GM21786 (cell line): Measurements from ENCODE around the gene KRT36.

Experiments used
- ATAC-seq: cut with Tn5 transposase; IDR thresholded peaks from one replicate; pipeline ENCODE4 v1.9.1; 2021; ENCODE audit not compliant: unreplicated experiment

KRT36 gene

DNA sequence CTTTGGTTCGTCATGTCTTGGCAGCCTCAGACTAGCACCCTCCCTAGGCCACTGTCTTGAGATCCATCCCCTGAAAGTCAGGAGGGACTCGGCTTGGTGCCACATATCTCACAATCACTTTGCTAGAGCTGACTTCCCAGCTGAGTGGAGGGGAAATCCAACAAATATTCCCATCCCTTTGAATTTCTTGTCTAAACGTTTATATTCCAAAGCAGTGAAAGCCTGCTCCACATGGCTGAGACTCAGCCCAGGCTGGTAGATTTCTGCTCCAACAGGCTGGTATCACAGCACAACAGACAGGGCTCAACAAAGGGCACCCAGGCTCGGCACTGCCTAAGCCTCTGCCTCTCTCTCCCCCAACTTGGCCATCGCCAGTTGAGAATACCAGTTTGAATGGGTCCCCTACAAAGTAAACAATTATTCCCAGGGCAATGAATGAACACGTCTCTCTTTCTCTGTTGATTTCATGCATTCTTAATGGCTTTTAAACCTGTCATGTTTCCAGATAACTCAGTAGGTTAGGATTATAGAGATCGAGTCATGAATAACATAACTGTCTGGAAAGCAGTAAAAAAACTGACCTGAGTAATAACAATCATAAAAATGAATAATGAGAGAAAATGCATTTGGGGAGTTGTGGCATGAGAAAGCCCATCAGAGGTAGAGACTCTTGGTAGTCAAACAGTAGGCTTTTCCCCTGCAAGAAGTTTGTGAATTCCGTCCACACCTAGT is 14.7 kb upstream of the KRT36 start:
- ATAC-seq, result no peak

- ATAC-seq, result no peak
Measured at GRCh38 chr17:41503202-41503601, 13.5 kb upstream of the KRT36 start.

DNA sequence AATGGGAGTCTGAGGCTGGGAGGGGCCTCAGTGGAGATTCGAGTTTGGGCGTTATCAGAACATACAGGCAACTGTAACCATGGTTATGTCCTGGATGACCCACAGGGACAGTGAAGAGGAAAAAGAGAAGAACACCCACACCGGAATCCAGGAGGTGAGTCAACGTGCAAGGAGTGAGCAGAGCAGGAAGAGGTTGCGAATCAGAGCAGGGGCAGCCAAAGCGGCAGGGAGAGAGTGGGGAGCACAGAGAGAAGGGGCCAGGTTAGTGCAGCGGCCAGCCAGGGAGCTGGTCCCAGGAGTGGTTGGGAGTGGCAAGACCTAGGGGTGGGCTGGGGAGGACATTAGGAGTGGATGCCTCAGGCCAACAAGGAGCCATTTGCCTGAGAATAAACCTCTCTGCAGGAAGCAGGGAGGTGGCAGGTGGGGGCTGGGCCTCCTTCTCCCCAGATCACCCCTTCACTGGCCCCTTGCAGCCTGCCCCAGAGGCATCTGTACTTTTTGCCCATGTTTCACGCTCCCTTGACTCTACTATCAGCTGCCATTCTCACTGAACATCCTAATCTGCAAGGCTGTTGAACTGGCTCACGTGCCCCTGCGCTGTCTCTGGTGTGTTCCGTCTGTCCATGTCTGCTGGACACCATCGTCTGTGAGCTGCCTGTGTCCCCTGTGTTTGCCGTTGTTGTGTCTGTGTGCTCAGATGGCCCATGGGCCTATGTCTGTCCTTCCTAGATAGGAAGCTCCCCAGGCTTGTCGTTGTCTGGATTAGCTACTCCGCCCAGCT is 10.6 kb upstream of the KRT36 start:
- no peak for ATAC-seq

DNA sequence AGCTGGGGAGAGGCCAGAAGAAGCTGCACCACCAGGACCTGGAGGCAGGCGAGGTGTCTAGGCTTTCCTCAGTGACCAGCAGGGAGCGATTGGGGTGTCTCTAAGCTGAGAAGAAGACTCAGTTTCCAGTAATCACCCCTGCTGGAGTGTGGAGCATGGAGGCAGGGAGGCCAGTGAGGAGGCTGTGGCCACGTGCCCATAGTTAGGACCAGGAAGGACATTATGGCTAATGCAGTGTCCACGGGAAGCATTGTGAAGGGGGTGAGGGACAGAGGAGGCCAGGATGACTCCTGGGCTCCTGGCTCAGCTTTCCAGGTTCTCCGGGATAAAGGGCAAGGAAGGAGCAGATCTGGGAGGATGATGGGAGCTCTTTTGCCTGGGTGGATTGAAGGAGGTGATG is 10.0 kb upstream of the KRT36 start:
- no peak for ATAC-seq

GRCh38 chr17:41498276-41498675 is 8.6 kb upstream of the KRT36 start:
- no peak for ATAC-seq

GRCh38 chr17:41496803-41497484 is 7.2 kb upstream of the KRT36 start:
- ATAC-seq, result no peak

- no peak for ATAC-seq
Measured at GRCh38 chr17:41494524-41494923, 4.8 kb upstream of the KRT36 start.

DNA sequence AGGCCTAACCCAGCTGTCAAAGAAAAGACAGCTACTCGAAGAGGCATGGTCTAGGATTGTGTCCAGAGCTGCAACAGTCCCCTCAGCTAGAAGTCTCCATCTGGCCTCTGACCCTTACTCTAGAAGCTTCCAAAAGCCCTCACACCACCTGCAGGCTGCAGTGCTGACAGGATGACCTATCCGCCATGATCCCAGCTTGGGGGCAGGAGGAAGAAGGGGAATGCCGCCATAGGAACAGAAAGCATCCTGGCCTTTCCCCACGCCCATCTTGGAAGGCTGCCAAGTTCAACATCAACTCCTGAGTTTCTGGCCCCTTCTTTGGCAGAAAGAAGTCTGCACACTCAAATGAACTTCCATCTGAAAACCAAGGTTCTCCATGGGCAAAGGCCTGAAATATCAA is 3.1 kb upstream of the KRT36 start:
- no peak for ATAC-seq

DNA sequence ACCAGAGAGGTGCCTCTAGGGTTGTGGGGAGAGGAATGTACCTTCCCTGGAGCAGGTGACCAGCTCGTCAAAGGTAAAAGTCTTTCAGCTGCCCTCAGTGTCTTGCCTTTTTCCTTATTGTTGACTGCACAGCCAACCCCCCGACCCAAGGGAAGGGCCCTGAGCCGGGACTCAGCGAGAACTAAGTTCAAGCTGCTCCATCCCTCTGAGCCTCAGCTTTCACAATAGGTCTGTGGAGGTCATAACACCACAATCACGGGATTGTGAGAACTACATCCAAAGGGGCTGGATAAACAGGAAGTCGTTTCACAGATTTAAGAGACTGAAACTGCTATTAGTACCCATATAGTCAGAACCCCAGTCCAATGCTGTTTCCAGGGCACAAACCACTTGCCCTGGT is 2.6 kb upstream of the KRT36 start:
- ATAC-seq, result no peak

DNA sequence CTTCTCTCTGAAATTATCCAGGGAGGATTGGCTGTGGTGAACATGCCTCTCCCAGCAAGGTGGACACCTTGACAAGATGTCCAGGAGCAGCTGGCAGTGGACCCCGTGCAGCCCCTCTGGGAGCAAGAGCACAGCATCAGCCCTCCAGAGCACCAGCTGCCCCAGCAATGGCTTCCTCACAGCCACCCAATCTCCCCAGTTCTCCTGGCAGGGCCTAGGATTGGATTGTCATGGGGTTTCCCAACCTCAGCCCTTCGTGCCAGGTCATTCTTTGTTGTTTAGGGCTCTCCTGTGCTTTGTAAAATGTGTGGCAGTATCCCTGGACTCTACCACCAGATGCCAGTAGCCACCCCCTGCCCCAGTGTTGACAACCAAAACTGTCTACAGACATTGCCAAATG is 1.8 kb upstream of the KRT36 start:
- ATAC-seq, result no peak

DNA sequence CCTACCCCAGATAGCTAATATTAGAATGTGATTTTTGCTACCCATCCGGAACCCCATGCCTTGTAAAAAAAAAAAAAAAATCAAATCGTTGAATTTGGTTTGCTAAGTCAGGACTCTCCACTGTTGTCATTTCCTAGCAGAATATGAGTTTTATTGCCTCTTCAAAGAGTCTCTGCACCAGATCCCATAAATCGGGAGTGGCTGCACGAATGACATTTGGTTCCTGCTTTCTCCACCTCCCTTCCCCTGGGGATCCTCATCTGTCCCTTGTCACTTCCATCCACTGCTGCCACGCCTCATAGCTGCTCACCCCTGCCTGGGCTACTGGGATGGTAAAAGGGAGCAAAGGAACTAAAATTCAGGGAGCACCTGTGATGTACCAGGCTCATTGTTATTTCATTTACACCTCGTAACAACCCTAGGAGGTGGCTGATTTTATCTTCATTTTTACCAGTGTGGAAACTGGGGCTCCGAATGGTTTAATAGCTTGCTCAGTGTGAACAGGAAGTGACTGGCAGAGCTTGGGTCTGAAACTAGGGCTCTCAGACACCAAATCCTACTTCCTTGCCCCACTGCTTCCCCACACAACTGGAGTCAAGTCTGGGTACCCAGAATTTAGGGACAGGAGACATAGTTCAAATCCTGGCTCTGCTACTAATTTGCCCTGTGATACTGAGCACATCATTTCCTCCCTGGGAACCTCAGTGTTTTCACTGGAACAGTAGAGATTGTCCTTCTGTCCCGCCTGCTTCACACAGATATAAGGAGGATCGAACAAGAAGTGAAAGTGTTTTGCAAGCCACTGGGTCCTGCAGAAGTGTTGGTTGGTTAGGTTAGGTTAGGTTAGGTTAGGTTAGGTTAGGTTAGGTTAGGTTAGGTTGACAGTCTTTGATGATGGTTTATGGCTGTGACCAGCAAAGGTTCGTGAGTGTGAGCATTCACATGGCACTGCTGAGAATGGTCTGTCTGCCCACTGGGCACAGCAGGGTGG is 585 bp upstream of the KRT36 start:
- ATAC-seq, result no peak

GRCh38 chr17:41486809-41487530 is 2.7 kb downstream of the KRT36 start:
- ATAC-seq, result no peak

DNA sequence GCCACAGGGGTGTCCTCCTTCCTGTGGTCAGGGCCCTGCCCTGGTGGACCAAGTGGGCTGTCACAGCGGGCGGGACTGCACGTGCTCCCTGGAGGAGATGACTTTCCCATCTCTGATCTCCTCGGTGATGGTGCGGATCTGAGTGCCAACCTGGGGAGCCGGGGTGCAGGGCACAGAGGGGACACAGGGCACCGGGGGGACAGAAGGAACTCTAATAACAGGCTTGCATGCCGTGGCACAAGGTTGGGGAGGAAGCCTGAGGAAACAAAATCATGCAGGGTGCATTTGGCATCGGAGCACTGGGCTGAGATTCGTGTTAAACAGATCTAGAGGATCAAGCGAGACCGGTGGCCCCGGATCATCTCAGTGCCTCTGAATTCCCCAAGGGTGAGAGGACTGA is 3.4 kb downstream of the KRT36 start:
- no peak for ATAC-seq

- no peak for ATAC-seq
Measured at GRCh38 chr17:41484920-41485904, 4.5 kb downstream of the KRT36 start.

DNA sequence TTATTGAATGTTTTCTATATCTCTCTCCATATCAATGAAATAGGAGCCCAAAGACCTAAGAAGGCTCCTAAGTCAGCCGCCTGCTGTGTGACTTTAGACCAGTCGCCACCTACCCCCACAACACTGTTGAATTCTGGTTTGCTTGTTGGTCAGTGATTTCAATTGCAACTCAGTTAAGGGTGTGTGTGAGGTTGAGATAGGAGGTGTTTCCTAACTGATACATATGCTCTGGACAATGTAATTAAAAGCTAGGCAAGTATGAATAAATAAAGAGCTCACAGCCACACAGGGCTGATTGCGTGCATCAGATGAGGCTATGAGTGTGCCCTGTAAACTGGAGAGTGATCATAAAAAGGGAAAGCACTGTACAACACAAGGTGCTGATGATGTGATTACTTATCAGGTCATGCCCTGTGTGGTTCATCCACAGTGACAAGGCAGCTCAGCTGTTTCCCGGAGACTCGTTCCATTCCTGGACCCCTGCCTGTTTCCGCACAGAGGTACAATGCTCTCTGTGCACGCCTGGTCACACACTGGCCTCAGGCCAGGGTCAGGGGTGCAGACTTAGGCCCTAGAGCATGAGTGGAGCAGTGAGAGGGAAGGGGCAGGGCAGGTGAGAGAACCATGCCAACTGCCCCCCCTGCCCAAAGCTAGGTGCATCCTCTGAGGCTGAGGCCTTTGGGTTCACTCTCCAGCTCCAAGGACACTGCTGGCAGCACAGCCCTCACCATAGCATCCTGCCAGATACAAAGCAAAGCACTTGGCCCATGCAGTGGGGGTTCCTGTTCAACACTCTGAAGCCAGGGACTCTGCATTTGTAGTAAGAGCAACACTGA is 5.5 kb downstream of the KRT36 start:
- ATAC-seq, result no peak

DNA sequence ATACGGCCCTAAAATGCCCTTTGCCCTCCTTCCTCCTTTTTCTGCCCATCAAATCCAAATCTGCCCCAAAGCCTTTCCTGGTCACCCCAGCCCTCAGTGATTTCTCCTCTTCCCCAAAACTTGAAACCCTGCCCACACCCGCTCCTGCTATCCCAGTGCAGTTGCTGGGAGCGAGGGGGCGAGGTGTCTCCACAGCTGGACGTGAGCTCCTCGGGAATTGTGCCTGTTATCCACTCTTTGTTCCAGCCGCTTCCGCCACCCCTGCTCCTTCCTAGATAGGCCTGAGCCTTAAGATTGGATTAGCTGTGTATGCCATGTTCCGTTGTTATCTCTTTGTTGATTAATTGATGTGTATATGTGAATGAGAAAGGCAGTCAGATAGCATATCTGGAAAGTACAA is 6.2 kb downstream of the KRT36 start:
- ATAC-seq, result no peak

- ATAC-seq, result no peak
Measured at GRCh38 chr17:41481036-41481435, 8.7 kb downstream of the KRT36 start, which contains the start of gene KRT35. KRT35 (minus strand) TSS chr17:41481151; CDS start chr17:41481097, 54 bp downstream.

DNA sequence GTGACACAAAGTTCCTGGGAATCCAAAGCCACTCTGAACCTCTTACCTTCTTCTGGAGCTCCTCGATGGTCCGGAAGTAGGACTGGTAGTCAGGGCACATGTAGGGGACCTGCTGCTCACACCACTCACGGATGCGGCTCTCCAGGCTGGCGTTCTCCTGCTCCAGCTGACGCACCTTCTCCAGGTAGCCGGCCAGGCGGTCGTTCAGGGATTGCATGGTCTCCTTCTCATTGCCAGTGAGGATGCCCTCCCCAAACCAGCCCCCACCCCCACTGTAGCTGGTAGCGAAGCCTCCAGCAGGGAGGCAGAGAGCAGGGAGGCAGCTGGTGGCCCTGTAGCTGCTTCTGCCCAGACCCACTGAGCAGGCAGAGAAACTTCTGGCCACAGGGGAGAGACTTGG is 9.1 kb downstream of the KRT36 start:
- ATAC-seq, result no peak
